Measurements from ENCODE around the gene WDR55.

GRCh38 chr5:140710899-140711552, 46.3 kb downstream of the WDR55 start:
- TF ChIP-seq CTCF (IDR thresholded peaks at IDR 0.05) (no peak), POLR2A (IDR thresholded peaks at IDR 0.05) (no peak)
